Mesothelial cell of epicardium (in vitro differentiated cells): ENCODE measurements around the gene ARPC5. TPM values are rescaled to one million over a fixed set of nuclear protein-coding genes. Genes with fewer than 3 reads are reported as not detected.

Experiments used
- DNase-seq, 2 experiments: peaks; one replicate each; pipeline ENCODE4 v3.0.0; 2021; ENCODE audit warnings: low spot score in 2 of 2; ENCODE audit not compliant: unreplicated experiment in 2 of 2
- H3K27ac Mint-ChIP-seq: 2 replicates; pipeline ENCODE4 v1.8.0; 2021; ENCODE audit warnings: mixed read lengths
- H3K27me3 Mint-ChIP-seq: 2 replicates; pipeline ENCODE4 v1.8.0; 2021; ENCODE audit warnings: low read depth, mixed read lengths
- H3K36me3 Mint-ChIP-seq: 2 replicates; pipeline ENCODE4 v1.8.0; 2021; ENCODE audit warnings: mixed read lengths
- H3K4me1 Mint-ChIP-seq: 2 replicates; pipeline ENCODE4 v1.8.0; 2021; ENCODE audit warnings: mixed read lengths
- H3K4me3 Mint-ChIP-seq: 2 replicates; pipeline ENCODE4 v1.8.0; 2021; ENCODE audit warnings: mild to moderate bottlenecking, moderate library complexity, mixed read lengths
- H3K9me3 Mint-ChIP-seq: 2 replicates; pipeline ENCODE4 v1.8.0; 2021; ENCODE audit warnings: mixed read lengths
- total RNA-seq: library from RNA; stranded (reverse); gene quantifications from 3 replicates; pipeline ENCODE4 v1.2.1, GENCODE V29; 2021
- TF ChIP-seq, protein P1 (sequence below): fragments of 200-600 bp; sonication (generic); IDR thresholded peaks from one replicate; pipeline ENCODE4 v1.5.0; 2021; ENCODE audit warnings: antibody characterized with exemption; ENCODE audit not compliant: unreplicated experiment

The ARPC5 gene
- total RNA-seq, 1 donor from 2014 or later: 73.9 TPM

DNA sequence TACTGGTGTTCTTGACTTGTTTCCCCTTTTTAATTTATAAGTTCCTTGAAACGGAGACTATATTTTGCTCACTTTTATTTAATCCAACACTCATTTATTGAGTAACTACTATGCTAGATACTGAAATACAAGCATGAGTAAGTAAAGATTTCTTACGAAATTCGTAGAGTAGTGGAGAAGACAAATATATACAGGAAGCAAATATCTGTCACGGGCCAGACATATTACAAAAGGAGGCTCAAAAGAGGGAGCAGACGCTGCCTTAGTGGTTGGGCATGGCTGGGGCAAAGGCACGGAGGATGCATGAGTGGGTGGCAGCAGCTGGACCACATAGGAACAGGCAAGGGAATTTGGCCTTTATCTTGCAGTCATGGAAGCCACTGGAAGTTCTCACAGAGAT lies 52.1 kb downstream of the ARPC5 start:
- H3K27ac Mint-ChIP-seq: no peak overlapping the region
- no peaks in the 10 kb centered on the region for H3K4me1 Mint-ChIP-seq
- TF ChIP-seq, protein P1, sequence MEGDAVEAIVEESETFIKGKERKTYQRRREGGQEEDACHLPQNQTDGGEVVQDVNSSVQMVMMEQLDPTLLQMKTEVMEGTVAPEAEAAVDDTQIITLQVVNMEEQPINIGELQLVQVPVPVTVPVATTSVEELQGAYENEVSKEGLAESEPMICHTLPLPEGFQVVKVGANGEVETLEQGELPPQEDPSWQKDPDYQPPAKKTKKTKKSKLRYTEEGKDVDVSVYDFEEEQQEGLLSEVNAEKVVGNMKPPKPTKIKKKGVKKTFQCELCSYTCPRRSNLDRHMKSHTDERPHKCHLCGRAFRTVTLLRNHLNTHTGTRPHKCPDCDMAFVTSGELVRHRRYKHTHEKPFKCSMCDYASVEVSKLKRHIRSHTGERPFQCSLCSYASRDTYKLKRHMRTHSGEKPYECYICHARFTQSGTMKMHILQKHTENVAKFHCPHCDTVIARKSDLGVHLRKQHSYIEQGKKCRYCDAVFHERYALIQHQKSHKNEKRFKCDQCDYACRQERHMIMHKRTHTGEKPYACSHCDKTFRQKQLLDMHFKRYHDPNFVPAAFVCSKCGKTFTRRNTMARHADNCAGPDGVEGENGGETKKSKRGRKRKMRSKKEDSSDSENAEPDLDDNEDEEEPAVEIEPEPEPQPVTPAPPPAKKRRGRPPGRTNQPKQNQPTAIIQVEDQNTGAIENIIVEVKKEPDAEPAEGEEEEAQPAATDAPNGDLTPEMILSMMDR: no peak
- H3K36me3 Mint-ChIP-seq: no peaks in the 10 kb centered on the region
- H3K4me3 Mint-ChIP-seq: no peak overlapping the region
- no peak for DNase-seq
- H3K27me3 Mint-ChIP-seq: no peaks in the 10 kb centered on the region
- H3K9me3 Mint-ChIP-seq: no peaks in the 10 kb centered on the region

DNA sequence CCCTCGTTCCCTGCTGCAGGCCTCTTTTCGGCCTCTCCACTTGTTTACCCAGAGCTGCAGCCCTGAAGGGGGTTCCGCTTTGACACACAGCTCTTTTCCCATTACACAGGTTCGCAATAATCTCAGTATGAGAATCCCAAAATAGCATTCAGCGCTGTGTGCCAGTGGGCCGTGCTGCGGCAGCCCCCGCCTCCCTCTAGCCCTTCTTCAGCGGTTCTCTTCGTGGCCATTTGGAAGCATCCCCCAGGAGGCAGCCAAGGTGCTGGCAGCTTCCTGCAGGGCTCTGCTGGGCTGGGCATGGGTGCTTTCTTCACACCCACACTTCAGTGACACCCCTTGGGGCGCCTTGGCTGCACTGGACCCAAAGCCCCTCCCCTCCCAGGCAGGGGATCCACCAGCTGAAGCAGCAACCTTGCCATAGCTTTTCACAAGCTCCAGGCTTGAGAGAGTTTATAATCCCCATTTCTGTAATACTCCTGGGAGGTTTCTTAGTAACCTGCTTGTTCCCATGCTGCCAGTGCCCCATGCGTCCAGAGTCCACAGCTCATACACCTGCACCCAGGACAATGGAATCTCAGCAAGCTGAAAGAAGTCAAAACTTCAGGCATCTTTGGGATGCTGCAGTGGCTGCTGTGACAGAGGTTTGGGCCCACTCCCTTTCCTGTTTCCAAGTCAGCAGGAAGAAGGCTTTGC lies 53.4 kb downstream of the ARPC5 start:
- no peak for DNase-seq
- Mint-ChIP-seq H3K9me3 (no peaks in the 10 kb centered on the region), H3K4me3 (no peak overlapping the region), H3K27me3 (no peaks in the 10 kb centered on the region), H3K27ac (no peak overlapping the region), H3K36me3 (no peaks in the 10 kb centered on the region), H3K4me1 (no peaks in the 10 kb centered on the region)
- TF ChIP-seq, protein P1: no peak

DNA sequence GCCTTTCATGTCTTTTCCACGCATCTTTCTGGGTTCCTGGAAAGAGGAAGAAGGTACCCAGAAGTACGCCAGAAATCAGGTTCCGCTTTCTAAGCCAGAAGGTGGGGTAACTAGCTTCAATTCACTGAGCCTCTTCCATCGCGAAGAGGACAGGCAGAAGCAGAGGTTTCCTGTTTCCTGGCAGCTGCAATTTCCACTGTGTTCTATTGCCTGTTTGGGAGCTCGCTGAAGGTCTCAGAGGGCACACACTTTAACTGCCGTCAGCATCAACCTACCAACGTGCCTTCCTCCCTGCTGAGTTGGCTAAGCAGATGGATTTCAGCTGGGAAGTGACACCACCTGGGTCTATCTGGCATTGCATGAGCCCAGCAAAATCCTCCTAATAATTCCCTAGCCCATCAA lies 55.3 kb downstream of the ARPC5 start:
- no peaks in the 10 kb centered on the region for H3K4me1 Mint-ChIP-seq
- H3K4me3 Mint-ChIP-seq: no peak overlapping the region
- TF ChIP-seq, protein P1: no peak
- DNase-seq: no peak
- H3K9me3 Mint-ChIP-seq: no peaks in the 10 kb centered on the region
- no peak overlapping the region for H3K27ac Mint-ChIP-seq
- H3K36me3 Mint-ChIP-seq: no peaks in the 10 kb centered on the region
- H3K27me3 Mint-ChIP-seq: no peaks in the 10 kb centered on the region

DNA sequence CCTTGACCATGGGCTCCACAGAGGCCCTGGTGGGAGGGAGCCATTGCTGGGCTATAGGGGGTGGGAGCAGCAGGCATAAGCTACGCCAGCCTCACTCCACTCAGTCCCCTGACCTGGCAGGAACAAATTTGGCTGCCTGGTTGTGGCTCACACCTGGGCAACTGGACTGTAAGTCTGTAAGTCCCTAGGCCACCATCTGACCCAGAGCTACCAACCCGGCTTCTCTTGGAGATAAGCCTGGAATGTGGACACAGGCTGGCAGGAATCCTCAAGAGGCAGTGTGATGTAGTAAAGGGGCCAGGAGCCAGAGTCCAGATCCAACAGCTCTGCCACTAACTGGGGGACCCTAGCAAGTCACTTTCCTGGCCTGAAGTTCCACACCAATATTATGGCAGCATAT lies 56.7 kb downstream of the ARPC5 start:
- no peaks in the 10 kb centered on the region for H3K36me3 Mint-ChIP-seq
- TF ChIP-seq, protein P1: no peak
- no peaks in the 10 kb centered on the region for H3K27me3 Mint-ChIP-seq
- no peaks in the 10 kb centered on the region for H3K4me1 Mint-ChIP-seq
- no peak for DNase-seq
- H3K27ac Mint-ChIP-seq: no peak overlapping the region
- H3K4me3 Mint-ChIP-seq: no peak overlapping the region
- no peaks in the 10 kb centered on the region for H3K9me3 Mint-ChIP-seq

DNA sequence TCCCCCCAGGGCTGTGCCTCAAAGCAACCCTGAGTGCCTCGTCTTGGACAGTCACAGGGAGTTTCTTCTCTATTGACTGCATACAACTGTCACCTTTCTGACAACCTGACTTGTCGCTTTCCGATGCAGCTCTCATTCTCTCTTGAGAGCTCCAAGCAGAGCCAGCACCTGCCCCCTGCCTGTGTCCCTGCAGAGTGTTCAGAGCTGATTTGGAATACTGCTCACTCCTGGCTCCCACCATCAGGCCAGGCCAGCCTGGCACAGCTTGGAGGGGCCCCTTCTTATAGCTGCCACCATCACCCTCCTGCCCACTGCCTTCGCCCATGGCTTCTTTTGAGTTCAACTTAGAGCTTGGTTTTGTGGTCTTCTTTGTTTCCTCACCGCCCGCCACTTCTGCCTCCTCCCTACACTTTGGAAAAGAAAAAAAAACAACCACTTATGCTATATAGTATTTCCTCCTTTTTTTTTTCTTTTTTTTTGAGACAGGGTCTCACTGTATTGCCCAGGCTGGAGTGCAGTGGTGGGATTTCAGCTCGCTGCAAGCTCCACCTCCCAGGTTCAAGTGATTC lies 57.6 kb downstream of the ARPC5 start:
- no peak overlapping the region for H3K4me3 Mint-ChIP-seq
- no peak for DNase-seq
- TF ChIP-seq, protein P1: no peak
- no peaks in the 10 kb centered on the region for H3K4me1 Mint-ChIP-seq
- no peaks in the 10 kb centered on the region for H3K27me3 Mint-ChIP-seq
- no peaks in the 10 kb centered on the region for H3K9me3 Mint-ChIP-seq
- H3K36me3 Mint-ChIP-seq: no peaks in the 10 kb centered on the region
- no peak overlapping the region for H3K27ac Mint-ChIP-seq
